ENCODE measurements around the gene SLC6A6.

The SLC6A6 gene

GRCh38 chr3:14413381-14414071, 11.1 kb downstream of the SLC6A6 start:
- TF ChIP-seq CTCF (IDR thresholded peaks at IDR 0.05; ENCODE audit: low read depth, low read length), result no peak
- no peak for DNase-seq (ENCODE audit: extremely low read depth, low read depth)

DNA sequence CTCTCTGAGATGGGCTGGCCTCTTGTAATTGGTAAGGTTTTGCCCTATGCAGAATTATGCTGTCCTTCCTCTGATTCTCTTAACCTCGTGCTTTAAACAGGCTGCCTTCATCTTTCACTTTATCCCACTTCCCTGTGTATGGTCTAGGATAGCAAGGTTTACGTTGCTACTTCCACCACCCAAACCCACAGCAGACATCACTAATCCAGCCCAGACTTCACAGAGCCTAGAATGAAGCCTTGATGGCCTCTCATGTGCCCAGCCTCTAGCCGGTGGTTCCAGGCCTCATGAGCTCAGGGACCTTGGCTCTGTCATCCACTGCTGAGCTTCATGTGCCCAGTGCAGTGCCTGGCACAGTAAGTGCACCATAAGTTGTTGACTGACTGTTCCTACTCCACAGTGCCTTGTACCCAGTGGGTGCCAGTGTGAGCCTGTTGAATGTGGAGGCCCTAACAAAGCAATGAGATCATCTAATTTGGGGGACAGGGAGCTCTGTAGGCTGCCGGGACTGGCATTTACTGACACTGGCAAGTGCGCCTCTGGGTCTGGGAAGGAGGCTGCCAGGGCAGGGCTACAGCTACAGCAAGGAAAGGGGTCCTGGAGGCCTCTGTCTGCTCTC, 12.5 kb downstream of the SLC6A6 start:
- DNase-seq (ENCODE audit: extremely low read depth, low read depth), result no peak

DNA sequence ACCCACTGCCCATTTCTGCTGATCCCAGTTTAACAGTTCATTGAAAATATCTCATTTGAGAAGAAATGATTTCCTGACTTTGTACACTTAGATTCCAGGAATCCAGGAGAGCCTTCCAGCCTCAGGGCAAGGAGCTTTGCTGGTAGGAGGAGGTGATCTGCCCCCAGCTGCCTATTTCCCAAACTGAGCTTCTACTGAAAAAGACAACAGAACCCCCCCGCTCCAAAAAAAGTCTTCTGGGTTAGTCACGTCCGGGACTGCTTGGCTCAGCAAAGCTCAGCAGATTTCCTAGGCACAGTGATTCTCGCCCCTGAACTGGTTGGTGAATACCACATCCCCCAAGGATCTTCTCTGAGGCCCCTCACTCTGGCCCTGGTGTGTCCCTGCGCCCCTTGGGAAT, 13.1 kb downstream of the SLC6A6 start:
- TF ChIP-seq CTCF (IDR thresholded peaks at IDR 0.05; ENCODE audit: low read depth, low read length), result no peak
- DNase-seq (ENCODE audit: extremely low read depth, low read depth), result peak; percentile 38

More for the DNA sequence above, 12.5 kb downstream of the SLC6A6 start:
- TF ChIP-seq CTCF (IDR thresholded peaks at IDR 0.05; ENCODE audit: low read depth, low read length), result no peak

DNA sequence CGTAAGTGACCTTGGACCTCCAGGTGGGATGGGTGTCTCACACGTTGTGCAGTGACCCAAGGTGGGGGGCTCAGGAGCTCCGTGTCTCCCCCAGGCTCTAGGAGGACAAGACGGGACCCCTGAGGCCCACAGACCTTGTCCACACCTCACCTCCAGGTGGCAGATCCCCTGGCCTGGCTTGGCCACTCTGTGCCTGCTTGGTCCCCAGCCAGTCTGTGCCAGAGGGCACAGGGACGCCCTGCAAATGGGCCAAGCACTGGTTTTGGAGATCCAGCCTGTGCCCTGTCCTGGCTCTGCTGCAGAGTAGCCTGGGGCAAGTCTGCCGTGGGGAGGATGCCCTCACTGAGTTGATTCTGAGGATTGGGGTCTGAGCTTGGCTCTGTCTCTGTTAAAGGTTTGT, 14.0 kb downstream of the SLC6A6 start:
- no peak for TF ChIP-seq CTCF (IDR thresholded peaks at IDR 0.05; ENCODE audit: low read depth, low read length)
- no peak for DNase-seq (ENCODE audit: extremely low read depth, low read depth)

- TF ChIP-seq CTCF (IDR thresholded peaks at IDR 0.05; ENCODE audit: low read depth, low read length), result no peak
- no peak for DNase-seq (ENCODE audit: extremely low read depth, low read depth)
These were observed 16.2 kb downstream of the SLC6A6 start for GRCh38 chr3:14418296-14419250.

DNA sequence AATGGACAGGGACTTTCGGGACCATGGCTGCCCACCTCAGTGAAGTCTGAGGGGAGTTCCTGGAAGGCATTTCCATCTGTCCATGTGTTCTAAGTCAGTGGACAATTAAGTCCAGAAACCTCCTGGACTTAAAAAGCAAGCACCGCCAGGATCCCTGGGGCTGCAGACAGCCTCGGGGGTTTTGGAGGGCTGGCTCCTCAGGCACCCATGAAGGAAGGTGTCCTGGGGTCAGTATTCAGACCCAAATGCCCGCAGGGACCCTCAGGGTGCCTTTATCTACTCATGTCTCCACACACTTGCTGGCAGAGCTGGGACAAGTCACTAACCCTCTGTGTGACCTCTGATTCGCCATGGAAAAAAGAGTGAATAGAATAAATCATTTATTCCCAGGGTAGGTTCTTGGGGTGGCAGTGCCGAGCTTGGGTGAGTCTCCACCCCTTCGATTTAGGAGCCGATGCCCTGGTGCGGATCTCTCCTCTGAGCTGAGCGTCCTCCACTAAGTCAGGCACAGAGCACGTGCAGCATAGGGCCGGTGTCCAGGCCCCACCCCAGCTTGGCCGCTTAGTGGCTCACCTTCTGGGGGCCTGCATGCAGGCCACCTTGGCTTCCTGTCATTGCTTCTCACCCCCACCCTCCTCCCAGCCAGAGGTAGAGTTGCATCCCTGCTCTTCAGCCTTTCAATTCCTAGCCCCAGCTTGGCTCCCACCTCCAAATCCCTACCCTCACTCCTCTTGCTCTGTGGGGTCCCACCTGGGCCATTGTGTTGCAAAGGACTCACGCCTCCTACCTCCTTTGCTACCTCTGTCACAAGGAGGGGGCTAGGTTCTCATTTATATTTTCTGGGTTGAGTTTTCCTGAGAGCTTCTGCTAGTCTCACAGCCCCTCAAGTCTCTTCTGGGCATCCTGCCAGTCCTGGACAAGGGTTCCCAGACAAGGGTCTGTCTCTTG, 19.9 kb downstream of the SLC6A6 start:
- no peak for TF ChIP-seq CTCF (IDR thresholded peaks at IDR 0.05; ENCODE audit: low read depth, low read length)
- DNase-seq (ENCODE audit: extremely low read depth, low read depth), result no peak

Data from AG09319 (cell line).